ENCODE measurements around the gene RASA4. TPM values are rescaled to one million over a fixed set of nuclear protein-coding genes. Genes with fewer than 3 reads are reported as not detected.
"Not testable (repeated sequence)": the region's sequence is repeated elsewhere in the genome, so short reads cannot be mapped to it uniquely, and the experiment has no call there.

The RASA4 gene
- total and polyA plus RNA-seq, 9 of the 15 experiments (the other 6 are each of a cell fraction or from before 2014, with no cell fraction given), result 0.36 to 10.9 (median 2.8) TPM

- H3K9ac ChIP-seq (ENCODE audit: insufficient read depth in 1 of 2, low read depth in 2 of 2, low read length in 2 of 2); in situ Hi-C loops (cut with MboI); H4K20me1 ChIP-seq (replicated peaks; ENCODE audit: control insufficient read depth, insufficient read depth, low read length); H2AFZ ChIP-seq (ENCODE audit: low read depth, low read length); POLR2A ChIA-PET; H3K36me3 ChIP-seq (ENCODE audit: control insufficient read depth, insufficient read depth, low read length); CTCF ChIA-PET (ENCODE audit: low intra/inter-chr PET ratio); H3K9me3 ChIP-seq (replicated peaks; ENCODE audit: control insufficient read depth, insufficient read depth, low read depth, low read length); DNase-seq (ENCODE audit: extremely low read depth in 1 of 4, low spot score in 3 of 4); H3K4me2 ChIP-seq (ENCODE audit: insufficient read depth, low read length); FAIRE-seq; H3K27ac ChIP-seq (ENCODE audit: extremely low read depth, low read depth, low read length); H3K27me3 ChIP-seq (ENCODE audit: control insufficient read depth in 2 of 2, insufficient read depth in 2 of 2, low read length in 2 of 2); H3K79me2 ChIP-seq (ENCODE audit: control insufficient read depth, insufficient read depth, low read length); intact Hi-C loops (cut with micrococcal nuclease); H3K4me3 ChIP-seq; ATAC-seq; H3K9me1 ChIP-seq (ENCODE audit: control insufficient read depth, insufficient read depth, low read length); BruUV-seq (replicated peaks); H3K4me1 ChIP-seq (replicated peaks in 1 of 2; ENCODE audit: control insufficient read depth in 2 of 2, insufficient read depth in 2 of 2, low read length in 2 of 2): not testable (repeated sequence)
- TF ChIP-seq RBM25 (IDR thresholded peaks at IDR 0.05; ENCODE audit: low read depth, low read length, severe bottlenecking), result peak; percentile 9
- WGBS (ENCODE audit: insufficient coverage, low coverage, missing lambda C conversion rate), result 64% methylated on average over 3 of the region's 15 CpGs
Observed at GRCh38 chr7:102613575-102614345, 2.8 kb downstream of the RASA4 start.

DNA sequence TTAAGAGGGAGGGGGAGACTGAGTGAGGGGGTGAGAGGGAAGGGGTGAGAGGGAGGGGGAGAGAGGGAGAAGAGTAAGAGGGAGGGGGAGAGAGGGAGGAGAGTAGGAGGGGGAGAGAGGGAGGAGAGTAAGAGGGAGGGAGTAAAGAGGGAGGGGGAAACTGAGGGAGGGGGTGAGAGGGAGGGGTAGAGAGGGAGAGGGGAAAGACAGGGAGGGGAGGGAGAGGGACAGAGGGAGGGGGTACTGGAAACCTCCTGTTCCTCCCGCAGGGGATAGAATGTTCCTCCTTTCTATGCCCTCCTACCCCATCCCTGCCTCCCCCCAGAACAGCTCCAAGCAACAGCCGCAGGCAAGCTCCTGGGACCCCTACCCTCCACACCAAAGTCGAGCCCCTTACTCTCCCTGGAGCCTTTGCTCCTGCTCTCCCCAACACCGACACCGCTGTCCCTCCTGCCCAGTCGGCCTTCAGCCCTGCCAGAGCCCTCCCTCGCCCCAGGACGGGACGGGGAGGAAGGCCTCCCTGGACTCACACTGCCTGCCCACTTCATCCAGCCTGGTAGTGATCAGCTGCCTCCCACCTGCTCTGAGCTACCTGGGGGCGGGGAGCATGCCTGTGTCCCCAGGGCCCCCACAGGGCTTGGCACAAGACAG is 4.8 kb downstream of the RASA4 start:
- intact Hi-C loops (cut with micrococcal nuclease), result not testable (repeated sequence)
- TF ChIP-seq, protein P1, sequence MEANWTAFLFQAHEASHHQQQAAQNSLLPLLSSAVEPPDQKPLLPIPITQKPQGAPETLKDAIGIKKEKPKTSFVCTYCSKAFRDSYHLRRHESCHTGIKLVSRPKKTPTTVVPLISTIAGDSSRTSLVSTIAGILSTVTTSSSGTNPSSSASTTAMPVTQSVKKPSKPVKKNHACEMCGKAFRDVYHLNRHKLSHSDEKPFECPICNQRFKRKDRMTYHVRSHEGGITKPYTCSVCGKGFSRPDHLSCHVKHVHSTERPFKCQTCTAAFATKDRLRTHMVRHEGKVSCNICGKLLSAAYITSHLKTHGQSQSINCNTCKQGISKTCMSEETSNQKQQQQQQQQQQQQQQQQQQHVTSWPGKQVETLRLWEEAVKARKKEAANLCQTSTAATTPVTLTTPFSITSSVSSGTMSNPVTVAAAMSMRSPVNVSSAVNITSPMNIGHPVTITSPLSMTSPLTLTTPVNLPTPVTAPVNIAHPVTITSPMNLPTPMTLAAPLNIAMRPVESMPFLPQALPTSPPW (CRISPR knock-in tag; IDR thresholded peaks at IDR 0.05), result peak; percentile 26; the same call in 1 of the 2 replicates

DNA sequence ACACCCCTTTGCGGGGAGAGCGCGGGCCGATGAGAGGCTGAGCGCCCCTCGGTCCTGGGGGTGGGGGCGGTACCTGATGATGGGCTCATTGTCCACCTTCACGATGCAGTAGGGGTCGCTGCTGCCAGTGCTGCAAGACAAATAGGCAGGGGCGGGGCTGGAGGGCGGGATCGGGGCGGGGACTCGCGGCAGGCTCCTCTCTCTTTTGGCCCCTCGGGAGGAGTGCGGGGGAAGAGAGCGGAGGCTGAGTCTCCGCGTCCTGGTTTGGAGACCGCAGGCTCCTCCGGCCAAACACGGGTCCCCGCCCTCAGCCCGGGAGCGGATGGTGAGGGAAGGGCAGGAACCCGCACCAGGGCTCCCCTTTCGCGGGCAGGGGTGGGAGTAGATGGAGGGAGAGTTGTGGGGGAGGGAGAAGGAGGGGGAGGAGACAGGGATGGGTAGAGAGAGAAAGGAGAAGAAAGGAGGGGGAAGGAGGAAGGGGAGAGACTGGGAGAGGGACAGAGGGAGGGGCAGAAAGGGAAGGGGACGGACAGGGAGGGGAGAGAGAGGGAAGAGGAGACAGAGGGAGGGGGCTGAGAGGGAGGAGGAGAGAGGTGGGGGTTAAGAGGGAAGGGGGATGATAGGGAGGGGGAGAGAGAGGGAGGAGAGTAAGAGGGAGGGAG is 5.4 kb downstream of the RASA4 start:
- H3K4me2 ChIP-seq (ENCODE audit: insufficient read depth, low read length); DNase-seq (ENCODE audit: extremely low read depth in 1 of 4, low spot score in 3 of 4); intact Hi-C loops (cut with micrococcal nuclease); in situ Hi-C loops (cut with MboI); CTCF ChIA-PET (ENCODE audit: low intra/inter-chr PET ratio); H4K20me1 ChIP-seq (replicated peaks; ENCODE audit: control insufficient read depth, insufficient read depth, low read length); H3K9ac ChIP-seq (ENCODE audit: insufficient read depth in 1 of 2, low read depth in 2 of 2, low read length in 2 of 2); H3K27me3 ChIP-seq (ENCODE audit: control insufficient read depth in 2 of 2, insufficient read depth in 2 of 2, low read length in 2 of 2); H3K79me2 ChIP-seq (ENCODE audit: control insufficient read depth, insufficient read depth, low read length); H3K4me3 ChIP-seq; H2AFZ ChIP-seq (ENCODE audit: low read depth, low read length); H3K9me1 ChIP-seq (ENCODE audit: control insufficient read depth, insufficient read depth, low read length); POLR2A ChIA-PET; BruUV-seq (replicated peaks); H3K27ac ChIP-seq (ENCODE audit: extremely low read depth, low read depth, low read length); H3K9me3 ChIP-seq (replicated peaks; ENCODE audit: control insufficient read depth, insufficient read depth, low read depth, low read length); H3K4me1 ChIP-seq (replicated peaks in 1 of 2; ENCODE audit: control insufficient read depth in 2 of 2, insufficient read depth in 2 of 2, low read length in 2 of 2); H3K36me3 ChIP-seq (ENCODE audit: control insufficient read depth, insufficient read depth, low read length): not testable (repeated sequence)
- ATAC-seq, result peak; percentile 91
- no CpG with 5 or more reads among the region's 30 CpGs for WGBS (ENCODE audit: insufficient coverage, low coverage, missing lambda C conversion rate)
- peak; percentile 89 for FAIRE-seq

More for the DNA sequence above, 4.8 kb downstream of the RASA4 start:
- H3K4me2 ChIP-seq (ENCODE audit: insufficient read depth, low read length); FAIRE-seq; H3K9me1 ChIP-seq (ENCODE audit: control insufficient read depth, insufficient read depth, low read length); CTCF ChIA-PET (ENCODE audit: low intra/inter-chr PET ratio); H2AFZ ChIP-seq (ENCODE audit: low read depth, low read length); ATAC-seq; H3K27me3 ChIP-seq (ENCODE audit: control insufficient read depth in 2 of 2, insufficient read depth in 2 of 2, low read length in 2 of 2); H4K20me1 ChIP-seq (replicated peaks; ENCODE audit: control insufficient read depth, insufficient read depth, low read length); H3K79me2 ChIP-seq (ENCODE audit: control insufficient read depth, insufficient read depth, low read length); BruUV-seq (replicated peaks); H3K27ac ChIP-seq (ENCODE audit: extremely low read depth, low read depth, low read length); H3K36me3 ChIP-seq (ENCODE audit: control insufficient read depth, insufficient read depth, low read length); H3K4me1 ChIP-seq (replicated peaks in 1 of 2; ENCODE audit: control insufficient read depth in 2 of 2, insufficient read depth in 2 of 2, low read length in 2 of 2); in situ Hi-C loops (cut with MboI); POLR2A ChIA-PET; H3K9me3 ChIP-seq (replicated peaks; ENCODE audit: control insufficient read depth, insufficient read depth, low read depth, low read length); H3K4me3 ChIP-seq: not testable (repeated sequence)
- peak overlapping the region in 1 of 2 experiments; percentile 74; a peak in 1 of 4 replicates for H3K9ac ChIP-seq (ENCODE audit: insufficient read depth in 1 of 2, low read depth in 2 of 2, low read length in 2 of 2)
- DNase-seq (ENCODE audit: extremely low read depth in 1 of 4, low spot score in 3 of 4), result peak in 1 of 4 experiments; percentile 37
- 51% methylated on average over 7 of the region's 10 CpGs for WGBS (ENCODE audit: insufficient coverage, low coverage, missing lambda C conversion rate)

All from K562 (cell line).